Suprapubic skin (tissue), 4 donors: ENCODE measurements around the gene SLC22A3. TPM values are rescaled to one million over a fixed set of nuclear protein-coding genes. Genes with fewer than 3 reads are reported as not detected.

ENCODE experiments used
- DNase-seq, 2 donors: peaks; one replicate each; pipeline ENCODE4 v3.0.0-alpha.2; 2019; ENCODE audit warnings: low spot score in 2 of 2
- H3K27ac ChIP-seq: fragments of 200-600 bp; sonication (generic); one replicate; pipeline ENCODE4 v1.5.1; 2019
- H3K27me3 ChIP-seq: fragments of 200-600 bp; sonication (generic); one replicate; pipeline ENCODE4 v1.5.1; 2019
- H3K36me3 ChIP-seq: fragments of 200-600 bp; sonication (generic); one replicate; pipeline ENCODE4 v1.5.1; 2019
- H3K4me1 ChIP-seq: fragments of 200-600 bp; sonication (generic); one replicate; pipeline ENCODE4 v1.5.1; 2019
- H3K4me3 ChIP-seq: fragments of 200-600 bp; sonication (generic); one replicate; pipeline ENCODE4 v1.5.1; 2019; ENCODE audit warnings: mild to moderate bottlenecking
- H3K9me3 ChIP-seq: fragments of 200-600 bp; sonication (generic); one replicate; pipeline ENCODE4 v1.5.1; 2019
- EP300 ChIP-seq: sonication (generic); formaldehyde crosslinking; IDR thresholded peaks from one replicate; pipeline ENCODE4 v1.6.1; 2017; ENCODE audit warnings: antibody characterized with exemption
- POLR2A ChIP-seq, 2 donors: fragments of 450-650 bp; IDR thresholded peaks; one replicate each; pipeline ENCODE4 v1.6.1; 2017; ENCODE audit warnings: antibody characterized with exemption in 2 of 2, mild to moderate bottlenecking in 2 of 2, moderate library complexity in 2 of 2
- POLR2AphosphoS5 ChIP-seq, 3 donors: sonication (generic); formaldehyde crosslinking; IDR thresholded peaks; one replicate each; pipeline ENCODE4 v1.6.1; 2017; ENCODE audit warnings: antibody characterized with exemption in 3 of 3
- WGBS: methylation state at CpG from one replicate; pipeline ENCODE4 v1.1.5; 2018; 5-methylcytosine and 5-hydroxymethylcytosine counted together
- total RNA-seq, 4 donors: library from RNA; depleted of rRNA; stranded (reverse); fragments of >200 nt; gene quantifications; one replicate each; pipeline ENCODE4 v1.1.0, GENCODE V29; 2016
- TF ChIP-seq, protein P1 (sequence below), 2 donors: fragments of 200-600 bp in 1 of 2; fragments of 450-650 bp in 1 of 2; sonication (generic) in 1 of 2; IDR thresholded peaks; one replicate each; pipeline ENCODE4 v1.5.1; 2016 to 2019; ENCODE audit warnings: antibody characterized with exemption in 2 of 2, mild to moderate bottlenecking in 1 of 2, moderate library complexity in 1 of 2

The SLC22A3 gene
- total RNA-seq, 4 donors from 2014 or later = 13.3 to 15.8 (median 15.7) TPM

DNA sequence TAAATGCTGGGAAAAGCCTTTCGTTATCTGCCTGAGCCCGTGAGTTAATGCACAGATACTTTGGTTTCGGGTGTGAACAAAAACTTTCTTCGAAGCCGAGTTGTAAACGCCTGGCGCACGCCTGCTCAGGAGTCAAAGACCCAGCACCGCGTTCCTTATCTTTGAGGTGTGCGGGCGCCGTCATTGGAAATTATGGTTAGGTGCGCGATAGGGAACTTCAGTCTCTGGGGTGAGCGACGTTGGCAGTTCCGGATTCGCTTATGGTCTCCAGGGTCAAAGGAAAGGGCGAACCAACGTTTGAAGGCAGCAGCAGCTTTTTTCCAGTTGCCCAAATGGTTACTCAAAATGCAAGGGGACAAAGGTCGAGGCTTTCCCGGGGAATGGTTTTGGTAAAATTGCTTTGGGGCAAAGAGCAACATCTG lies 853 bp downstream of the SLC22A3 start:
- no peak for DNase-seq
- WGBS = 3% methylated on average over 23 of the region's 23 CpGs
- Histone ChIP-seq H3K4me1 (peaks cover 12% of the 10 kb centered on the region), H3K9me3 (no peaks in the 10 kb centered on the region), H3K27me3 (peaks cover 16% of the 10 kb centered on the region), H3K36me3 (no peaks in the 10 kb centered on the region), H3K27ac (peak overlapping the region; percentile 26), H3K4me3 (peak overlapping the region; percentile 77)
- TF ChIP-seq POLR2AphosphoS5 (IDR thresholded peaks at IDR 0.05) (no peak), POLR2A (IDR thresholded peaks at IDR 0.05) (no peak), EP300 (no peak)
- TF ChIP-seq, protein P1, sequence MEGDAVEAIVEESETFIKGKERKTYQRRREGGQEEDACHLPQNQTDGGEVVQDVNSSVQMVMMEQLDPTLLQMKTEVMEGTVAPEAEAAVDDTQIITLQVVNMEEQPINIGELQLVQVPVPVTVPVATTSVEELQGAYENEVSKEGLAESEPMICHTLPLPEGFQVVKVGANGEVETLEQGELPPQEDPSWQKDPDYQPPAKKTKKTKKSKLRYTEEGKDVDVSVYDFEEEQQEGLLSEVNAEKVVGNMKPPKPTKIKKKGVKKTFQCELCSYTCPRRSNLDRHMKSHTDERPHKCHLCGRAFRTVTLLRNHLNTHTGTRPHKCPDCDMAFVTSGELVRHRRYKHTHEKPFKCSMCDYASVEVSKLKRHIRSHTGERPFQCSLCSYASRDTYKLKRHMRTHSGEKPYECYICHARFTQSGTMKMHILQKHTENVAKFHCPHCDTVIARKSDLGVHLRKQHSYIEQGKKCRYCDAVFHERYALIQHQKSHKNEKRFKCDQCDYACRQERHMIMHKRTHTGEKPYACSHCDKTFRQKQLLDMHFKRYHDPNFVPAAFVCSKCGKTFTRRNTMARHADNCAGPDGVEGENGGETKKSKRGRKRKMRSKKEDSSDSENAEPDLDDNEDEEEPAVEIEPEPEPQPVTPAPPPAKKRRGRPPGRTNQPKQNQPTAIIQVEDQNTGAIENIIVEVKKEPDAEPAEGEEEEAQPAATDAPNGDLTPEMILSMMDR (IDR thresholded peaks at IDR 0.05) = no peak

DNA sequence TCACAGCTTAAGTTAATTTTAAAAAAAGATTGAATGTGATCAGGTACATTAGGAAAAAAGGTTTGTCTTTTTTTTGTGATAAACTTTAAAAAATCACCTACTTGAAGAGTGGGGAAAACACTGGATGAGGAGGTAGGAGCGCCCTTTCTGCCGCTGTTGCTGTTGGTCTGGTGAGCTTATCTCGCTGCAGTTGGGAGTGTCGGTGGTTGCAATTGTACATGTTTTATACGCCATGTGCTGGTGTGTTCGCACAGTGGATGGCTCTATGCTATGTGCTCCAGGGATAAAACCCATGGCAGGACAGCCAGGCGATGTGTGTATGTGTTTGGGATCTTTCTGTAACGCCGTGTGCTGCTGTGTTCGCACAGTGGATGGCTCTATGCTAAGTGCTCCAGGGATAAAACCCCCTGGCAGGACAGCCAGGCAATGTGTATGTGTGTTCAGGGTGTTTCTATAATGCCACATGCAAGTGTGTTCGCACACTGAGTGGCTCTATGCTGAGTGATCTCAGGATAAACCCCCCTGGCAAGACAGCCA lies 1.7 kb downstream of the SLC22A3 start:
- no peak for TF ChIP-seq POLR2AphosphoS5 (IDR thresholded peaks at IDR 0.05)
- TF ChIP-seq POLR2A (IDR thresholded peaks at IDR 0.05) = no peak
- TF ChIP-seq, protein P1 (IDR thresholded peaks at IDR 0.05) = no peak
- TF ChIP-seq EP300 = no peak
- no peaks in the 10 kb centered on the region for H3K9me3 ChIP-seq
- H3K4me1 ChIP-seq = peaks cover 12% of the 10 kb centered on the region
- H3K36me3 ChIP-seq = no peaks in the 10 kb centered on the region
- WGBS = 79% methylated on average over 11 of the region's 11 CpGs
- no peak for DNase-seq
- peak overlapping the region; percentile 77 for H3K4me3 ChIP-seq
- H3K27ac ChIP-seq = no peak overlapping the region
- H3K27me3 ChIP-seq = peaks cover 16% of the 10 kb centered on the region

DNA sequence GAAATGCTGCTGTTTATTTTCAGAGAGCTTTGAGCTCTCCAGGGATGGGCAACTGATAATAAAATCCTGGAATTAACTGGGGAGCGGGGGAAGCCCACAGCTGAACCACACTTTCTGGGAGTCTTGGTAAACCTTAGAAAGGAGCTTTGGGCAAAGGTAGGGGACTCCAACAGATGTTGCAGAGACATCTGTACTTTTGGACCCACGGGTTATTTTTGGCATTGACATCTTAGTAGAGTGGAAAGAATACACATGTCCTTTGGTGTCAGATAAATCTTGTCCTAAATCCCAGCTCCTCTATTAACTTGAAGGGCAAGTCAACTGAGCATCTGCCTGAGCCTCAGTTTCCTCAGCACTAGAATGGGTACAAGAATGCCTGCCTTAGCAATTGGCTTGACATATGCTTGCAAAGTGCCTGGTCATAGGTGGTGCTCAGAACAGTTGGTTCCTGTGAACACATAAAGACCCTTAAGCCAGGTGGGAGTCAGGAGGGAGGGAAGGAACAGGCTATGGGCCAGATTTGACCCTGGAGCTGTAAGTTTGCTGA lies 5.8 kb downstream of the SLC22A3 start:
- H3K36me3 ChIP-seq = no peaks in the 10 kb centered on the region
- H3K9me3 ChIP-seq = no peaks in the 10 kb centered on the region
- TF ChIP-seq POLR2A (IDR thresholded peaks at IDR 0.05) = no peak
- no peak for TF ChIP-seq EP300
- no peak for TF ChIP-seq POLR2AphosphoS5 (IDR thresholded peaks at IDR 0.05)
- TF ChIP-seq, protein P1 (IDR thresholded peaks at IDR 0.05) = no peak
- H3K27me3 ChIP-seq = no peaks in the 10 kb centered on the region
- no peak overlapping the region for H3K27ac ChIP-seq
- WGBS = 69% methylated on average over 2 of the region's 2 CpGs
- no peak for DNase-seq
- no peaks in the 10 kb centered on the region for H3K4me1 ChIP-seq
- no peak overlapping the region for H3K4me3 ChIP-seq

DNA sequence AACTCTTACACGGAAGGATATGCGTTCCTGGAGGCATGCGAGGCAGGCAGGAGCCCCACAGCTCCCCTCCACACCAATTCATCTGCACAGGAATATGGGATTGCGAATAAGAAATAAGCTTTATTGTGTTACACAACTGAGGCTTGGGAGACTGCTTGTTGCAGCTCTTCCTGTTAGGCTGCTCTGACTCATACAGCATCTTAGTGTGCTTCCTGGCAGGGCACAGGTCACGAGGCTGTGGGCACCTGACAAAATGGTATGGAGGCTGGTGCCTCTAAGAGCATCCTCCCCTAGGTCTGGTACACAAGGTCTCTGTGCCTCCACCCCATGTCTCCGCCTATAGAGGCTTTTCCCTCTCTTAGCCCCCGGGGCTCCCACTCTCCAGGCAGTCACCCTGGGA lies 6.8 kb downstream of the SLC22A3 start:
- DNase-seq = no peak
- no peaks in the 10 kb centered on the region for H3K9me3 ChIP-seq
- TF ChIP-seq EP300 = no peak
- no peak for TF ChIP-seq POLR2A (IDR thresholded peaks at IDR 0.05)
- TF ChIP-seq POLR2AphosphoS5 (IDR thresholded peaks at IDR 0.05) = no peak
- TF ChIP-seq, protein P1 (IDR thresholded peaks at IDR 0.05) = no peak
- H3K36me3 ChIP-seq = no peaks in the 10 kb centered on the region
- H3K27ac ChIP-seq = no peak overlapping the region
- WGBS = 82% methylated on average over 7 of the region's 7 CpGs
- no peaks in the 10 kb centered on the region for H3K27me3 ChIP-seq
- no peaks in the 10 kb centered on the region for H3K4me1 ChIP-seq
- no peak overlapping the region for H3K4me3 ChIP-seq

DNA sequence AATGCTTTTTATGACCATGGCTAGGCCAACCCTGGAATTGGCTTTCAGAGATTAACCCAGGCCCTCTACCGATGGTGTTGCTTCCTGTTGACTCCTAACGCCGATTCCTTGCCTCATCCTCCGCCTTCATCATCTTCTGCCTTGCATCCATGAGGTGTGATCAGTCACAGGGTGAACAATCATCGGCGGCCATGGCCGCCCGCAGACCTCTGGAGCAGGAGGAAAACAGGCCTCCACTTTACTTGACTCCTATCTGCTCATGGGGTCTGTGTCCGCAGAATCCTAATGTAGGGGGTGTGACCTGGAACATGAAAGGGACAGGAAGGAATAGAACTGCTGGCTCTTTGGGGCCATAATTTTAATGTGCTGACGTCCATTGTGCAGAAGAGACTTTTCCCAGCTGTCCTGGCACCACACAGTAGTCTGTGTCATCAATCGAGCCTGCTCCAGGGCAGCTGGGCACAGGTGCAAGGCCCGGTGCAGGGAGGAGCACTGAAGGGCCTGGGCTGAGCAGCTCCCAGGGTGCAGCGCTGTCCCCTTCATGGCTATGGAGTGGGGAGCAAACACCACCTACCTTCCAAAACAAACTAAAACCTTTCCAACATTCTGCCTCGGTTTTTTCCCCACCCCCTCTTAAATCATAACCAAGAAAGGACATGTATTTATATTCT lies 8.0 kb downstream of the SLC22A3 start:
- H3K4me1 ChIP-seq = no peaks in the 10 kb centered on the region
- H3K36me3 ChIP-seq = no peaks in the 10 kb centered on the region
- WGBS = 78% methylated on average over 13 of the region's 14 CpGs
- no peak for TF ChIP-seq POLR2AphosphoS5 (IDR thresholded peaks at IDR 0.05)
- TF ChIP-seq, protein P1 (IDR thresholded peaks at IDR 0.05) = no peak
- no peak for TF ChIP-seq POLR2A (IDR thresholded peaks at IDR 0.05)
- no peak for TF ChIP-seq EP300
- no peaks in the 10 kb centered on the region for H3K9me3 ChIP-seq
- no peak overlapping the region for H3K27ac ChIP-seq
- DNase-seq = no peak
- H3K27me3 ChIP-seq = no peaks in the 10 kb centered on the region
- no peak overlapping the region for H3K4me3 ChIP-seq
